GM18508 (cell line): ENCODE data around the gene TEX22.

ENCODE experiments used
- ATAC-seq: cut with Tn5 transposase; IDR thresholded peaks from one replicate; pipeline ENCODE4 v1.9.1; 2021; ENCODE audit warnings: moderate number of reproducible peaks; ENCODE audit not compliant: insufficient read depth, unreplicated experiment

Gene TEX22

DNA sequence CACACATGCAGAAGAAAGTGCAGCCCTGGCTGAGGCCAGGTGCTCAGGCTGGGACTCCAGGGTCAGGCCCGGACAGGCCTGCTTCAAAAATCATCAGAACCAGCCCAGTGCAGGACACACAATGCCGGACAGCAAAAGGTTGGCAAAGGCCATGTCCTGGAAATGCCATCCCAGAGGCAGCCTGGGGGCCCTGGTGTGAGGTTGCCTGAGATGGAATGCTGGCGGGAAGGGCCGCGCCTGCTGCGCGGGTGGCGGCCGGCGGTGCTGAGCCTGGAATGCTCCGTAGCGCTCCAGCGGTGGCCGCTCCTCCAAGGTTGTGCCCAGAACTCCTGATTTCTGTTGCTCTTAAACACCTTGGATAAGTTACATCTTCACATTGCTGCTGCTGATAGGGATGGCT, 54.6 kb downstream of the TEX22 start:
- ATAC-seq, result no peak

DNA sequence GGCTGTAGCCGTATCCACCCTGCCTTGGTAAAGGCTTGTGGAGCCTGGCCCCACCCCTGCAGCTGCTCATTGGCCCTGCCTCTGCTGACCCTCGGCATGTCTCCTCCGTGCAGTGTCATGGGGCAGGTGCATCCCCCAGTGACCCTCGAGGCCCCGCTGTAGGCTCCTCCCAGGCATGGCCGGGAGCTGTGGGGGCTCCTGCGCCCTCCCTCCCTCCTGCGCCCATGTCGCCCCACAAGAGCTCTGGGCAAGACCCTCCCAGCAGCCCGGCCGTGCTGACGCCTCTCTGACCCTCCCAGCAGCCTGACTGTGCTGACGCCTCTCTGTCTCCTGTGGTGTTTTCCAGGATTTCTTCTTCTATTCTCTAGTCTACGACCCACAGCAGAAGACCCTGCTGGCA, 55.5 kb downstream of the TEX22 start:
- no peak for ATAC-seq

DNA sequence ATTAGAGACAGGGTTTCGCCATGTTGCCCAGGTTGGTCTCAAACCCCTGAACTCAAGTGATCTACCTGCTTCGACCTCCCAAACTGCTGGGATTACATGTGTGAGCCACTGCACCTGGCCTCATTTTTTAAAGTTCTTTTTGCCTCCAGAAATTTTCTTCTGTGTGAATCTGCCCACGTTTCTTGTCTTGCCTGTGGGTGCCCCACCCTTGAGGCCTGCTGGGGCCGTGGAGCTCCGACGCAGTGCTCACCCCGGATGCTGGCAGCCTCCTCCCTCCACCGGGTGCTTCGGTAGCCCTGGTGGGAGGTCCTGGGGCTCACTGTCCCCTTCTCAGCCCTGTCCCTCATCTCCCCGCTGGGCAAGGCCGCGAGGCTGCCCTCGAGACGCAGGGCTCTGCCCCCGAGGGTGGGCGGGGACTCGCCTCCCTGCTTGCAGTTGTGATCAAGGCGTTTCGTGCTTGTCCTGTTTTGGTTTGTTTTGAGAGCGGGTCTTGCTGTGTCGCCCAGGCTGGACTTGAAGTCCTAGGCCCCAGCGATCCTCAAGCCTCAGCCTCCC, 56.8 kb downstream of the TEX22 start:
- no peak for ATAC-seq

DNA sequence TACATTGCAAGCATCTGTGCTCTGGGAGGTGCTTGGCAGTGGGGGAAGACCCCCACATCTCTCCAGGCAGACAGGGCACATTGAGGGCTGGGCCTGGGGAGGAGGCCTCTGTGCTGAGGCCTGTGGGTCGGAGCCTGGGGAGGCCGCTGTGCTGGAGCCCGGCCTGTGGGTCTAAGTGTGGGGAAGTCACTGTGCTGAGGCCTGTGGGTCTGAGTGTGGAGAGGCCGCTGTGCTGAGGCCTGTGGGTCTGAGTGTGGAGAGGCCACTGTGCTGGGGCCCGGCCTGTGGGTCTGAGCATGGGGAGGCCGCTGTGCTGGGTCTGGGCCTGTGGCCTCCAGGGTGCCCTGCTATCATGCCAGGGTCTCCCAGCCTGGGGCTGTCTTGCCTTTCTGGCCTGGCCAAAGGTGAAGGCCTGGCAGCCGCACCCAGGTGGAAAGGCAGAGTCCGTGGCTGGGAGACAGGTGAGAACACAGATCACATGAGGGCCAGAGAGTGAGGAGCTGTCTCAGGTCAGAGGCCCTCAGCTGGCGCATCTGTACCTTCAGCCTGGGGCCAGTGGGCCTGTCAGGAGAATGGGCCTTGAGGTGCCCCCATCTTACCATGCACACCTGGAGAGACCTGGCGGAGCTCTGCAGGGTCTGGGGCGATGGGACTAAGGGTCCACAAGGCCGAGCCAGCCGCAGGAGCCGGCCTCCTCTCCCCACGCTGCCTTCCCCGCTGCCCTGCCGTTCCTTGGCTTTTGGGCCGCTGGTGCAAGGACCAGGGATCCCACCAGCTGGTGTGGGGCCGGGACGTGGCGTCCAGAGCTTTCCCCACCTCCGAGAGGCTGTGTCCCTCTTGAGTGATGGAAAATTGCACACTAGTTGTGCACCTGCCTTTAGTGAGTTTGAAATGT, 57.7 kb downstream of the TEX22 start:
- ATAC-seq, result no peak

DNA sequence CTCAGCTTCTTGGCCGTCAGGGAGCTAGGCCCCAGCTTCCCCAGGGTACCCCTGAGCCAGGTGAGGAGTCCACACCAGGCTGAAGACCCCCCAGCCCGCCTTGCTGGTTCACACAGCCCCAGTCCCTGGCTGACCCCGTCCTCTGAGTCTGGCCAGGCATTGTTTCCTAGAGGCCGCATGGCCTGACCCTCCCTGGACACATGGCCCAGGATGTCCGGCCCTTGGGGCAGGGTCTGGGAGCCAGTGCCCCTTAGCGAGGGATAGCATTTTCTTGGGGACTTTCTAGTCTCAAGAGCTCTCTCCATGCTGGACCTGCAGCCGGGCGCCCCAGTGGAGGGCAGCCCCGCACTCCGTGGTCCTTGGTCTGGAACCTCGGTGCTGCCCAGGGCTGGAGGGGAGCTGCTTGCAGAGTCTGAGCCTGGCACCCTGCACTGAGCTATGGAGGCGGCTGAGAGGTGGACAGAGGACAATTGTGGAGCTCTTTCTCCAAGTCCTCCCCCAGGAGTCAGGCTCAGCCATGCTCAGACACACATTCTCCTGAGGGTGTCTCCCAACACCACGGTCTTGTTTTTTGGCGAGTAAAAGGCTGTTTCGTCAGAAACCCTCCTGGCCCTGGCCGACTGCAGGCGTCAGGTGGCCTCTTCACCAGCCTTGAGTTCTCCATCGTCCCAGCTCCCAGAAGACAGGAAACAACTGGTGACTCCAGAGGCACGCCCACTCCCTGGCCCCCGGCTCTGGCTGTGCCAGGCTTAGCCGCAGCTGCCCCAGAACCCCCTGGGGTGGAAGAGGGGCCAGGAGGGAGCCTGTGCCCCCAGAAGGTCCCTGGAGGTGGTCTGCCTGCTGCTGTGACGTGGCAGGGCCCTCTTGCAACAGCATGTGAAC, 58.6 kb downstream of the TEX22 start:
- no peak for ATAC-seq

- no peak for ATAC-seq
Measured at GRCh38 chr14:105458010-105458409, 59.7 kb downstream of the TEX22 start.

- no peak for ATAC-seq
Measured at GRCh38 chr14:105458571-105458970, 60.2 kb downstream of the TEX22 start.

DNA sequence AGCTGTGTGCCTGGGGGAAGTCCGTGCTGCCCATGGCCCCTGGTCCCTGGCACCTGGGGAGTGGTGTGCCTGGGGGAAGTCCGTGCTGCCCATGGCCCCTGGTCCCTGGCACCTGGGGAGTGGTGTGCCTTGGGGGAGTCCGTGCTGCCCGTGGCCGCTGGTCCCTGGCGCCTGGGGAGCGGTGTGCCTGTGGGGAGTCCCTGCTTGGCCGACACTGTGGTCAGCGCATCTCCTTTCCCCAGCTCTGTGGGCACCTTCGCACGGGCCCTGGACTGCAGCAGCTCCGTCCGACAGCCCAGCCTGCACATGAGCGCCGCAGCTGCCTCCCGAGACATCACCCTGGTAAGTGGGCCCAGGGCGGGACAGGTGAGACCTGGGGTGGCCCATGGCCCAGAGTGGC, 61.8 kb downstream of the TEX22 start:
- ATAC-seq, result no peak

- no peak for ATAC-seq
Measured at GRCh38 chr14:105460616-105461015, 62.3 kb downstream of the TEX22 start.

DNA sequence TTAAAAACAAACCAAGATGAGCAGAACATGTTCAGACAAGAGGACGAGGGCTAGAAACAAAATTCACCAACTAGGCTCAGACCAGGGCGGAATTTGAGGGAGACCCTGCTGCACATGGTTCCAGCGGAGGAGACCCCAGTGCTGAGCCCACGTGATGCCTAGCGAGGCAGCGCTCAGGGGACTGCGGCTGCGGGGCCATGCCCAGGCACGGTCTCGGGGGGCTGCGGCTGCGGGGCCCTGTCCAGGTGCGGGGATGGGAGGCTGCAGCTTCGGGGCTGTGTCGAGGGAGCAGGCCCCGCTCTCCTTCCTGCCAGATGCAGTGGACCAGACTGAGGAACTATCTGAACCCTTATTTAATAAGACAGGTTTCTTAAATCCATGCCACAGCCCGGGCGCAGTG, 63.6 kb downstream of the TEX22 start:
- ATAC-seq, result no peak
